H1 (cell line): ENCODE results near the gene EVA1C.

Experiments used
- BRCA1 ChIP-seq: IDR thresholded peaks from 2 replicates; pipeline ENCODE4 v1.6.1; 2012; ENCODE audit warnings: low read depth, low read length, improper control_type of control experiment
- CEBPB ChIP-seq: IDR thresholded peaks from 2 replicates; pipeline ENCODE4 v1.6.1; 2012; ENCODE audit warnings: low read depth, low read length
- CREB1 ChIP-seq: IDR thresholded peaks from 2 replicates; pipeline ENCODE4 v1.6.1; 2012; ENCODE audit warnings: inconsistent platforms
- EP300 ChIP-seq, 2 experiments: IDR thresholded peaks; 1 replicate in 1 of 2; 2 replicates in 1 of 2; pipeline ENCODE4 v1.6.1; 2011 to 2012; ENCODE audit warnings: low read depth in 2 of 2, low read length in 2 of 2, mild to moderate bottlenecking in 2 of 2, borderline replicate concordance in 1 of 2, inconsistent platforms in 1 of 2, moderate library complexity in 1 of 2
- EZH2 ChIP-seq: fragments of 200-600 bp; sonication (generic); IDR thresholded peaks from 2 replicates; pipeline ENCODE4 v1.7.1; 2012; ENCODE audit warnings: low read depth, mild to moderate bottlenecking, moderate library complexity, low read length, inconsistent platforms; ENCODE audit not compliant: severe bottlenecking
- KDM1A ChIP-seq: fragments of 200-600, 300-600 bp; sonication (generic); IDR thresholded peaks from 2 replicates; pipeline ENCODE4 v1.7.1; 2016; ENCODE audit warnings: mild to moderate bottlenecking, low read length, borderline replicate concordance
- POLR2A ChIP-seq, 2 experiments: IDR thresholded peaks; 1 replicate in 1 of 2; 2 replicates in 1 of 2; pipeline ENCODE4 v1.6.1; 2011; ENCODE audit warnings: low read depth in 2 of 2, low read length in 2 of 2, mild to moderate bottlenecking in 2 of 2; ENCODE audit errors: control extremely low read depth in 1 of 2
- POLR2AphosphoS5 ChIP-seq: IDR thresholded peaks from 2 replicates; pipeline ENCODE4 v1.6.1; 2011; ENCODE audit warnings: low read depth, low read length
- TEAD4 ChIP-seq: IDR thresholded peaks from 2 replicates; pipeline ENCODE4 v1.6.1; 2012; ENCODE audit warnings: low read depth, low read length, inconsistent platforms, mixed read lengths
- TF ChIP-seq, protein P1 (sequence below), 3 experiments: IDR thresholded peaks; 1 replicate in 2 of 3; 2 replicates in 1 of 3; pipeline versions ENCODE4 v1.5.1 to v1.6.1; 2011; ENCODE audit warnings: low read length in 3 of 3, mild to moderate bottlenecking in 3 of 3, inconsistent platforms in 2 of 3, low read depth in 1 of 3, moderate library complexity in 1 of 3; ENCODE audit not compliant: insufficient read depth in 1 of 3; ENCODE audit errors: control extremely low read depth in 1 of 3
- TF ChIP-seq, protein P2 (sequence below): fragments of 300-600 bp; sonication (generic); IDR thresholded peaks from 2 replicates; pipeline ENCODE4 v1.7.1; 2012; ENCODE audit warnings: low read length, moderate library complexity, mild to moderate bottlenecking, inconsistent platforms; ENCODE audit not compliant: insufficient replicate concordance

DNA sequence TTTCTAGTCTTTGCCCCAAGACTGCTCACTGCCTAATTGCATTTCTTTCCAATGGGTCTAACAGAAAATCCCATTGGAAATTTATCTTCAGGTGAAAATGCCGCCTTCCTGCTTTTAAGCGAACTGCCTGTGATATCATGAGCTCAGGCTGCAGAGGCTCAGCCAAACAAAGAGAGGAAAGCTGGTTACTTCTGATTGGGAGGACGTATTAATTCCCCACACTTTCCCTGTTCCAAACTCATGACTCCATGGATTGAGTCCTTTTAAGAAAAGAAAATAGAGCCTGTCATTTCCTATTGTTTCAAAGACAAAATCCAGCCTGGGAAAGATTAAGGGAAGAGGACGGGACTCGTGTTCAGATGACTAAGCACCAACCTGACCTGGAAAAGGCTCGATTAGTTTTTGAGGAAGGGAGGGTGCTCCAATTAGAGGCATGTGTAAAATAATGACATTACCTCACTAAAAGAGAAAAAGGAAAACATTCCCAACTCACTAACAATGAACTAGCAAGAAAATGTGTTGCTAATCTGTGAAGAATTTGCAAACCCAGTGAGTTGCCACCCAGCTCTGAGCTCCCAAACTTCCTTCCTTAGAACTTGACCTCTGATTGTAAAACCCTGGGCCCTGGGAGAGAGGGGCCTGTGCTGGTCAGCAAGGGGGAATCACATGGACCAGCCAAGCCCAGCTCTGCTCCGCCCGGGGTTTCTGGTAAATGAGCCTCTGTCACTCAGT, 111.6 kb downstream of the EVA1C start:
- TF ChIP-seq, protein P1, sequence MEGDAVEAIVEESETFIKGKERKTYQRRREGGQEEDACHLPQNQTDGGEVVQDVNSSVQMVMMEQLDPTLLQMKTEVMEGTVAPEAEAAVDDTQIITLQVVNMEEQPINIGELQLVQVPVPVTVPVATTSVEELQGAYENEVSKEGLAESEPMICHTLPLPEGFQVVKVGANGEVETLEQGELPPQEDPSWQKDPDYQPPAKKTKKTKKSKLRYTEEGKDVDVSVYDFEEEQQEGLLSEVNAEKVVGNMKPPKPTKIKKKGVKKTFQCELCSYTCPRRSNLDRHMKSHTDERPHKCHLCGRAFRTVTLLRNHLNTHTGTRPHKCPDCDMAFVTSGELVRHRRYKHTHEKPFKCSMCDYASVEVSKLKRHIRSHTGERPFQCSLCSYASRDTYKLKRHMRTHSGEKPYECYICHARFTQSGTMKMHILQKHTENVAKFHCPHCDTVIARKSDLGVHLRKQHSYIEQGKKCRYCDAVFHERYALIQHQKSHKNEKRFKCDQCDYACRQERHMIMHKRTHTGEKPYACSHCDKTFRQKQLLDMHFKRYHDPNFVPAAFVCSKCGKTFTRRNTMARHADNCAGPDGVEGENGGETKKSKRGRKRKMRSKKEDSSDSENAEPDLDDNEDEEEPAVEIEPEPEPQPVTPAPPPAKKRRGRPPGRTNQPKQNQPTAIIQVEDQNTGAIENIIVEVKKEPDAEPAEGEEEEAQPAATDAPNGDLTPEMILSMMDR (IDR thresholded peaks at IDR 0.05; ENCODE audit: control extremely low read depth in 1 of 3, insufficient read depth in 1 of 3, low read depth in 1 of 3, low read length in 3 of 3): no peak
- TF ChIP-seq POLR2AphosphoS5 (no peak), TEAD4 (no peak), EP300 (IDR thresholded peaks at IDR 0.05; ENCODE audit: borderline replicate concordance in 1 of 2, low read depth in 2 of 2, low read length in 2 of 2) (no peak), POLR2A (IDR thresholded peaks at IDR 0.05; ENCODE audit: control extremely low read depth in 1 of 2, low read depth in 2 of 2, low read length in 2 of 2) (no peak), CEBPB (no peak), KDM1A (no peak), BRCA1 (no peak), EZH2 (no peak), CREB1 (no peak)
- TF ChIP-seq, protein P2, sequence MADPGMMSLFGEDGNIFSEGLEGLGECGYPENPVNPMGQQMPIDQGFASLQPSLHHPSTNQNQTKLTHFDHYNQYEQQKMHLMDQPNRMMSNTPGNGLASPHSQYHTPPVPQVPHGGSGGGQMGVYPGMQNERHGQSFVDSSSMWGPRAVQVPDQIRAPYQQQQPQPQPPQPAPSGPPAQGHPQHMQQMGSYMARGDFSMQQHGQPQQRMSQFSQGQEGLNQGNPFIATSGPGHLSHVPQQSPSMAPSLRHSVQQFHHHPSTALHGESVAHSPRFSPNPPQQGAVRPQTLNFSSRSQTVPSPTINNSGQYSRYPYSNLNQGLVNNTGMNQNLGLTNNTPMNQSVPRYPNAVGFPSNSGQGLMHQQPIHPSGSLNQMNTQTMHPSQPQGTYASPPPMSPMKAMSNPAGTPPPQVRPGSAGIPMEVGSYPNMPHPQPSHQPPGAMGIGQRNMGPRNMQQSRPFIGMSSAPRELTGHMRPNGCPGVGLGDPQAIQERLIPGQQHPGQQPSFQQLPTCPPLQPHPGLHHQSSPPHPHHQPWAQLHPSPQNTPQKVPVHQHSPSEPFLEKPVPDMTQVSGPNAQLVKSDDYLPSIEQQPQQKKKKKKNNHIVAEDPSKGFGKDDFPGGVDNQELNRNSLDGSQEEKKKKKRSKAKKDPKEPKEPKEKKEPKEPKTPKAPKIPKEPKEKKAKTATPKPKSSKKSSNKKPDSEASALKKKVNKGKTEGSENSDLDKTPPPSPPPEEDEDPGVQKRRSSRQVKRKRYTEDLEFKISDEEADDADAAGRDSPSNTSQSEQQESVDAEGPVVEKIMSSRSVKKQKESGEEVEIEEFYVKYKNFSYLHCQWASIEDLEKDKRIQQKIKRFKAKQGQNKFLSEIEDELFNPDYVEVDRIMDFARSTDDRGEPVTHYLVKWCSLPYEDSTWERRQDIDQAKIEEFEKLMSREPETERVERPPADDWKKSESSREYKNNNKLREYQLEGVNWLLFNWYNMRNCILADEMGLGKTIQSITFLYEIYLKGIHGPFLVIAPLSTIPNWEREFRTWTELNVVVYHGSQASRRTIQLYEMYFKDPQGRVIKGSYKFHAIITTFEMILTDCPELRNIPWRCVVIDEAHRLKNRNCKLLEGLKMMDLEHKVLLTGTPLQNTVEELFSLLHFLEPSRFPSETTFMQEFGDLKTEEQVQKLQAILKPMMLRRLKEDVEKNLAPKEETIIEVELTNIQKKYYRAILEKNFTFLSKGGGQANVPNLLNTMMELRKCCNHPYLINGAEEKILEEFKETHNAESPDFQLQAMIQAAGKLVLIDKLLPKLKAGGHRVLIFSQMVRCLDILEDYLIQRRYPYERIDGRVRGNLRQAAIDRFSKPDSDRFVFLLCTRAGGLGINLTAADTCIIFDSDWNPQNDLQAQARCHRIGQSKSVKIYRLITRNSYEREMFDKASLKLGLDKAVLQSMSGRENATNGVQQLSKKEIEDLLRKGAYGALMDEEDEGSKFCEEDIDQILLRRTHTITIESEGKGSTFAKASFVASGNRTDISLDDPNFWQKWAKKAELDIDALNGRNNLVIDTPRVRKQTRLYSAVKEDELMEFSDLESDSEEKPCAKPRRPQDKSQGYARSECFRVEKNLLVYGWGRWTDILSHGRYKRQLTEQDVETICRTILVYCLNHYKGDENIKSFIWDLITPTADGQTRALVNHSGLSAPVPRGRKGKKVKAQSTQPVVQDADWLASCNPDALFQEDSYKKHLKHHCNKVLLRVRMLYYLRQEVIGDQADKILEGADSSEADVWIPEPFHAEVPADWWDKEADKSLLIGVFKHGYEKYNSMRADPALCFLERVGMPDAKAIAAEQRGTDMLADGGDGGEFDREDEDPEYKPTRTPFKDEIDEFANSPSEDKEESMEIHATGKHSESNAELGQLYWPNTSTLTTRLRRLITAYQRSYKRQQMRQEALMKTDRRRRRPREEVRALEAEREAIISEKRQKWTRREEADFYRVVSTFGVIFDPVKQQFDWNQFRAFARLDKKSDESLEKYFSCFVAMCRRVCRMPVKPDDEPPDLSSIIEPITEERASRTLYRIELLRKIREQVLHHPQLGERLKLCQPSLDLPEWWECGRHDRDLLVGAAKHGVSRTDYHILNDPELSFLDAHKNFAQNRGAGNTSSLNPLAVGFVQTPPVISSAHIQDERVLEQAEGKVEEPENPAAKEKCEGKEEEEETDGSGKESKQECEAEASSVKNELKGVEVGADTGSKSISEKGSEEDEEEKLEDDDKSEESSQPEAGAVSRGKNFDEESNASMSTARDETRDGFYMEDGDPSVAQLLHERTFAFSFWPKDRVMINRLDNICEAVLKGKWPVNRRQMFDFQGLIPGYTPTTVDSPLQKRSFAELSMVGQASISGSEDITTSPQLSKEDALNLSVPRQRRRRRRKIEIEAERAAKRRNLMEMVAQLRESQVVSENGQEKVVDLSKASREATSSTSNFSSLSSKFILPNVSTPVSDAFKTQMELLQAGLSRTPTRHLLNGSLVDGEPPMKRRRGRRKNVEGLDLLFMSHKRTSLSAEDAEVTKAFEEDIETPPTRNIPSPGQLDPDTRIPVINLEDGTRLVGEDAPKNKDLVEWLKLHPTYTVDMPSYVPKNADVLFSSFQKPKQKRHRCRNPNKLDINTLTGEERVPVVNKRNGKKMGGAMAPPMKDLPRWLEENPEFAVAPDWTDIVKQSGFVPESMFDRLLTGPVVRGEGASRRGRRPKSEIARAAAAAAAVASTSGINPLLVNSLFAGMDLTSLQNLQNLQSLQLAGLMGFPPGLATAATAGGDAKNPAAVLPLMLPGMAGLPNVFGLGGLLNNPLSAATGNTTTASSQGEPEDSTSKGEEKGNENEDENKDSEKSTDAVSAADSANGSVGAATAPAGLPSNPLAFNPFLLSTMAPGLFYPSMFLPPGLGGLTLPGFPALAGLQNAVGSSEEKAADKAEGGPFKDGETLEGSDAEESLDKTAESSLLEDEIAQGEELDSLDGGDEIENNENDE: no peak
